Prostate gland (tissue), 2 donors: ENCODE results near the gene HOXA13. TPM values are rescaled to one million over a fixed set of nuclear protein-coding genes. Genes with fewer than 3 reads are reported as not detected.

Source experiments
- DNase-seq: peaks from one replicate; pipeline ENCODE4 v3.0.0-alpha.2; 2019; ENCODE audit warnings: low spot score
- H3K27ac ChIP-seq, 2 donors: fragments of 200-600 bp; sonication (generic); 2 replicates each; pipeline ENCODE4 v1.5.1; 2017 to 2019
- H3K27me3 ChIP-seq: fragments of 200-600 bp; sonication (generic); replicated peaks from 2 replicates; pipeline ENCODE4 v1.5.1; 2019; ENCODE audit not compliant: insufficient read depth
- H3K36me3 ChIP-seq, 2 donors: fragments of 200-600 bp; sonication (generic); 1 replicate in 1 of 2; 2 replicates in 1 of 2; pipeline versions ENCODE4 v1.5.1 to v1.8.1; 2017 to 2019
- H3K4me1 ChIP-seq: fragments of 200-600 bp; sonication (generic); replicated peaks from 2 replicates; pipeline ENCODE4 v1.5.1; 2019
- H3K4me3 ChIP-seq, 2 donors: fragments of 200-600 bp; sonication (generic); 2 replicates each; pipeline ENCODE4 v1.5.1; 2017 to 2019
- H3K9me3 ChIP-seq: fragments of 200-600 bp; sonication (generic); 2 replicates; pipeline ENCODE4 v1.5.1; 2017
- CTCF ChIP-seq, 4 experiments: fragments of 200-600 bp in 2 of 4; fragments of 450-650 bp in 2 of 4; sonication (generic) in 2 of 4; IDR thresholded peaks; 1 replicate in 3 of 4; 2 replicates in 1 of 4; pipeline ENCODE4 v1.5.1; 2016 to 2019; ENCODE audit warnings: antibody characterized with exemption in 4 of 4, mild to moderate bottlenecking in 2 of 4, moderate library complexity in 2 of 4
- POLR2A ChIP-seq: fragments of 450-650 bp; IDR thresholded peaks from one replicate; pipeline ENCODE4 v1.6.1; 2016; ENCODE audit warnings: antibody characterized with exemption, mild to moderate bottlenecking
- POLR2AphosphoS5 ChIP-seq: sonication (generic); formaldehyde crosslinking; IDR thresholded peaks from one replicate; pipeline ENCODE4 v1.6.1; 2017; ENCODE audit warnings: antibody characterized with exemption
- WGBS: methylation state at CpG from one replicate; pipeline ENCODE4 v1.1.5; 2018; 5-methylcytosine and 5-hydroxymethylcytosine counted together
- intact Hi-C: fragments of 100-400 bp; cut with DNase I; formaldehyde crosslinking; loops from one replicate; pipeline ENCODE4 v1.14.2; 2022
- total RNA-seq, 2 donors: library from RNA; depleted of rRNA; stranded (reverse); fragments of >200 nt; gene quantifications; one replicate each; pipeline ENCODE4 v1.1.0, GENCODE V29; 2016

Gene HOXA13
- total RNA-seq, 2 donors from 2014 or later: 19.1 to 50.4 TPM

- Histone ChIP-seq H3K27ac (no peak overlapping the region), H3K27me3 (no peaks in the 10 kb centered on the region), H3K9me3 (no peaks in the 10 kb centered on the region), H3K4me1 (peaks cover 4% of the 10 kb centered on the region), H3K36me3 (no peaks in the 10 kb centered on the region), H3K4me3 (no peak overlapping the region)
- WGBS: 90% methylated on average over 30 of the region's 30 CpGs
- intact Hi-C loops: loop anchor here (10.0 kb wide), 2 partner anchors 1063 to 1293 kb away; no protein-coding TSS in a partner anchor
- DNase-seq: no peak
- TF ChIP-seq POLR2A (no peak), CTCF (IDR thresholded peaks at IDR 0.05) (no peak), POLR2AphosphoS5 (no peak)
Observed at GRCh38 chr7:27157702-27158431, 42.0 kb downstream of the HOXA13 start.

DNA sequence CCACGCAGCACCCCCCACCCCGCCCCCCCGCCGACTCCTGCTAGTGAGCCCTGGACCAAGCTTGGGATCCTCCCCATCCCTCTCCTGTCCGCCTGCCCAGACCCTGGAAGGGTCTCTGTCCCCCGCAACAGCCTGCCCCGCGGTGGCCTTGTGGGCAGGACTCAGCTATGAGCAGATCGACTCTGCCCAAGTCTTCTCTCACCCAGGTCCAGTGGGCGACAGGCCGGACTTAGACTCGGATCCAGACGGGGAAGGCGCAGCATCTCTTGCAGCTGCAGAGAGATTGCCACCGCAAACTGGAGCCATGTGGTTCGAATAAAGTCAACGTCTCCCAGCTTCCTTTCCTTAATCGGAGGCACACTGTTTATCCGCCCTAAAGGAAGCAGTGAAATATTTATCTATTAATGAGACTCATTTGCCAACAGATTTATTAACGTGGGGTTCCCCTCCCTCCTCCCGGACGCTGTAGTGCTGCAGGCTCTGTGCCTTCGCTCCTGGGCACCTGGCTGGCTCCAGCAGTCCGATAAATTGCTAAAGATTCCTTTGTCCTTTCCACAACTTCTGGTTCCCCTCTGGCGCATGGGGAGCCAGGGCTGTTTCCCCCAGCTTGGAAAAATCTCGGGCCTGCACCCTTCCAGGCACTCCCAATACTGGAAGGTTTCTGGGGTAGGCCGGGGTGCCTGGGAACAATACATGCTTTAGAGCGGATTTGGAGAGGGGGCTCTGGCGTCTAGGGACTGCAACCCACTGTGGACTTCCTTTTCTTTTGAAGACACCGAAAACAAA lies 42.8 kb downstream of the HOXA13 start:
- no peak for TF ChIP-seq POLR2A
- TF ChIP-seq POLR2AphosphoS5: no peak
- no peaks in the 10 kb centered on the region for H3K9me3 ChIP-seq
- no peak for DNase-seq
- no peaks in the 10 kb centered on the region for H3K36me3 ChIP-seq
- WGBS: 58% methylated on average over 30 of the region's 30 CpGs
- peak overlapping the region; percentile 79 to 85 for H3K27ac ChIP-seq
- intact Hi-C loops: loop anchor here (10.0 kb wide), 2 partner anchors 1062 to 1292 kb away; no protein-coding TSS in a partner anchor
- peaks cover 4% of the 10 kb centered on the region for H3K4me1 ChIP-seq
- H3K27me3 ChIP-seq: no peaks in the 10 kb centered on the region
- H3K4me3 ChIP-seq: peak overlapping the region; percentile 51 to 64

GRCh38 chr7:27156508-27156898 lies 43.4 kb downstream of the HOXA13 start, which contains the start of gene HOXA7:
Gene HOXA7 (minus strand): TSS chr7:27156675. CDS start chr7:27156545, 130 bp downstream.
- DNase-seq: no peak
- Histone ChIP-seq H3K9me3 (no peaks in the 10 kb centered on the region), H3K27me3 (no peaks in the 10 kb centered on the region), H3K36me3 (no peaks in the 10 kb centered on the region), H3K4me1 (peaks cover 4% of the 10 kb centered on the region), H3K27ac (peak within 1 kb of the TSS; percentile 79 to 85), H3K4me3 (peak within 1 kb of the TSS; percentile 51 to 64)
- intact Hi-C loops: loop anchor here (10.0 kb wide), 2 partner anchors 1062 to 1292 kb away; no protein-coding TSS in a partner anchor
- no peak for TF ChIP-seq CTCF (IDR thresholded peaks at IDR 0.05)
- TF ChIP-seq POLR2AphosphoS5: peak; percentile 54
- WGBS: 5% methylated on average over 33 of the region's 33 CpGs

DNA sequence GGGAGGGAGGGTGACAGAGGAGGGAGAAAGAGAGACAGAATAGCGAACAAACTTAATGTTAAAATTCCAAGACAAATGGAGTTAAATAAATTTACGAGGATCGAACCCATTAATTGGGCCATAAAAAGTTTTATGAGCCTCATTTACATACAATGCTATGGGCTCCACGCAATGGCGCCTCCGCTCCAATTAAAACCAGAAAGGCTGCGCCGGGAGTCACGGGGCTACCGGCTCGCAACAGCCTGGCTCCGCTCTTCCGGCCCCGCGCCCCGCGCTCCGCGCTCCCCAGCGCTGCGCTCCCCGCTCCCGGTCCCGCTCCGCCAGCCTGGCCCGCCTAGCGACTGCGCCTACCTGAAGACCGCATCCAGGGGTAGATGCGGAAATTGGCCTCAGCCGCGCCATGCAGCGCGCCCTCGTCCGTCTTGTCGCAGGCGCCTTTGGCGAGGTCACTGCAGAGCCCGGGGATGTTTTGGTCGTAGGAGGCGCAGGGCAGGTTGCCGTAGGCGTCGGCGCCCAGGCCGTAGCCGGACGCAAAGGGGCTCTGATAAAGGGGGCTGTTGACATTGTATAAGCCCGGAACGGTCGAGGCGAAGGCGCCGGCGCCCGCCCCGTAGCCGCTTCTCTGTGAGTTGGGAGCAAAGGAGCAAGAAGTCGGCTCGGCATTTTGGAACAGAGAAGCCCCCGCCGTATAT lies 43.9 kb downstream of the HOXA13 start:
- Histone ChIP-seq H3K27me3 (no peaks in the 10 kb centered on the region), H3K36me3 (no peaks in the 10 kb centered on the region), H3K27ac (peak overlapping the region; percentile 79 to 85), H3K9me3 (no peaks in the 10 kb centered on the region), H3K4me3 (peak overlapping the region; percentile 51 to 64), H3K4me1 (peaks cover 4% of the 10 kb centered on the region)
- TF ChIP-seq POLR2AphosphoS5 (no peak), POLR2A (peak; percentile 27), CTCF (IDR thresholded peaks at IDR 0.05) (no peak)
- DNase-seq: no peak
- WGBS: under 1% methylated on average over 63 of the region's 63 CpGs
- intact Hi-C loops: loop anchor here (10.0 kb wide), 2 partner anchors 1061 to 1291 kb away; no protein-coding TSS in a partner anchor
